Epithelial cell of esophagus (primary cell): Measurements from ENCODE around the gene PRDM12.
A peak's percentile ranks its signal among the peaks of the same experiment; 100 is the strongest.

Experiments
- DNase-seq: peaks from one replicate; pipeline ENCODE4 v3.0.0; 2010; ENCODE audit warnings: low read depth
- H3K4me3 ChIP-seq: 2 replicates; pipeline ENCODE4 v1.5.1; 2011; ENCODE audit warnings: mild to moderate bottlenecking, low read length, control low read depth
- CTCF ChIP-seq: IDR thresholded peaks from 2 replicates; pipeline ENCODE4 v1.5.1; 2011; ENCODE audit warnings: low read depth, mild to moderate bottlenecking, low read length, control low read depth, inconsistent platforms; ENCODE audit not compliant: insufficient read depth; ENCODE audit errors: missing control alignments

Gene PRDM12

GRCh38 chr9:130660683-130661450, 3.5 kb upstream of the PRDM12 start:
- no peak for TF ChIP-seq CTCF
- H3K4me3 ChIP-seq, result peak overlapping the region; percentile 2
- DNase-seq, result no peak

- no peak for DNase-seq
- TF ChIP-seq CTCF, result no peak
- no peak overlapping the region for H3K4me3 ChIP-seq
Measured at GRCh38 chr9:130661451-130662098, 2.8 kb upstream of the PRDM12 start.

GRCh38 chr9:130662099-130662969, 2.1 kb upstream of the PRDM12 start:
- no peak overlapping the region for H3K4me3 ChIP-seq
- no peak for DNase-seq
- TF ChIP-seq CTCF, result no peak

- no peak overlapping the region for H3K4me3 ChIP-seq
- TF ChIP-seq CTCF, result no peak
- no peak for DNase-seq
Measured at GRCh38 chr9:130662970-130663257, 1.5 kb upstream of the PRDM12 start.

GRCh38 chr9:130663258-130663976, 977 bp upstream of the PRDM12 start:
- DNase-seq, result no peak
- no peak for TF ChIP-seq CTCF
- H3K4me3 ChIP-seq, result no peak overlapping the region

GRCh38 chr9:130663977-130664250, 480 bp upstream of the PRDM12 start:
- DNase-seq, result no peak
- H3K4me3 ChIP-seq, result no peak overlapping the region
- no peak for TF ChIP-seq CTCF
